ENCODE results near the gene HUS1B.
A peak's percentile ranks its signal among the peaks of the same experiment; 100 is the strongest.
"Not testable (repeated sequence)": the region's sequence is repeated elsewhere in the genome, so short reads cannot be mapped to it uniquely, and the experiment has no call there.

HUS1B gene

DNA sequence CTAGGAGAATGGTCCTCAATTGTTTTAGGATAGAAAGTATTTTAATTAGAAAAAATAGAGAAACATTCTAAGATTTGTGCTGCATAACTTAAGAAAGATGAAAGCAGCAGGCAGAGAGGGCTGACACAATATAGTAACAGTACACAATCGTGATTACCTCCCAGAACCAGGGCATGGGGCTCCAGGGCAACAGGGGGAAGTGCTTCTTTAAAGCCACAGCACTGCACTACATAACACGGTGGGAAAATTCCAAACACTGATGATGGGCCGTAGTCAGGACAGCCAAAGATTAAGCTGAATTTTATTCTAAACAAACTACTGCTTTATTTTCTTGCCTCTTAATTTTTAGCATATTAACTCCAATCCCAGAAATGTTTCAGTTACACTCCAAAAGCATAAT is 21.6 kb upstream of the HUS1B start:
- no peak for DNase-seq (ENCODE audit: low spot score)

- no peak for DNase-seq (ENCODE audit: low spot score)
These were observed 21.0 kb upstream of the HUS1B start for GRCh38 chr6:677919-678318.

DNA sequence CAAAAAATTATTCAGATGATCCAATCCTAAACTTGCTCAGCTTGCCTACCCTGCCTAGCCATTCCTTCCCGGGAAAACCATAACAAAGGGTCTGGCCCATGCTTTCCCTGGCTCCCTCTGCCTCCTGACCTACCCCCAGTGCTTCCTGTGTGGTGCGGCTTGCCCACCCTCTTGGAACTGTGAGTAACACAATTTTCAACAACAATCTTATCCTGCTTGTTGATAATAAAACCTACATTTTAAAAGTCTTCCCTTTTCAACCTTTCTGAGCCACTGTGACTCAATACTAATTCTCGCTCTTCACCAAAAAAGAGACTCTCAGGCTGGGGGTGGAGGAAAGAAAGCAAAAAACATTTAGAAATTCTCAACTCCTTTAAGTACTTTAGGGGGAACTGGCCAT is 18.1 kb upstream of the HUS1B start:
- no peak for DNase-seq (ENCODE audit: low spot score)

GRCh38 chr6:674406-674805 is 17.5 kb upstream of the HUS1B start:
- DNase-seq (ENCODE audit: low spot score) = no peak

DNA sequence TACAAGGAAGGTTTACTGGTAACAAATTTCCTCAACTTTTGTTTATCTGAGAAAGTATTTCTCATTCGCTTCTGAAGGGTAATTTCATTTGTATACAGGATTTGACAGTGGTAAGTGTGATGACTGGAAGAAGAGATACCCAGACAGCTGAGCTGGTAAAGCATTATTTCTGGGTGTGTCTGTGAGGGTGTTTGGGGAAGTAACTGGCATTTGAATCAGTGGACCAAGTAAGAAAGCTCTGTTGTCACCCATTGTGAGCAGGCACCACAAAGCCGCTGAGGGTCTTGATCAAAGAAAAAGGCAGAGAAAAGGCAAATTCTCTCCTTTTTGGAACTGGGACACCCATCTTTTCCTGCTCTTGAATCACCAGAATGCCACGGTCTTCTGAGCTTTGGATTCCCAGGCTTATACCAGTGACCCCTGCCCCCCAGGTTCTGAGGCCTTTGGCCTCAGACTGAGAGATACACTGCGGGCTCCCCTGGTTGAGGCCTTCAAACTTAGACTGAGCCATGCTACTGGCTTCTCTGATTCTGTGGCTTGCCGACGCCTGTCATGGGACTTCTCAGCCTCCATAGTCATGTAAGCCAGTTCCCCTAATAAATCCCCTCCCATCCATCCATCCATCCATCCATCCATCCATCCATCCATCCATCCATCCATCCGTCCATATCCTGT is 10.5 kb upstream of the HUS1B start:
- no peak for DNase-seq (ENCODE audit: low spot score)

- no peak for DNase-seq (ENCODE audit: low spot score)
These were observed 8.7 kb upstream of the HUS1B start for GRCh38 chr6:665403-666267.

GRCh38 chr6:663788-664187 is 6.9 kb upstream of the HUS1B start:
- not testable (repeated sequence) for DNase-seq (ENCODE audit: low spot score)

DNA sequence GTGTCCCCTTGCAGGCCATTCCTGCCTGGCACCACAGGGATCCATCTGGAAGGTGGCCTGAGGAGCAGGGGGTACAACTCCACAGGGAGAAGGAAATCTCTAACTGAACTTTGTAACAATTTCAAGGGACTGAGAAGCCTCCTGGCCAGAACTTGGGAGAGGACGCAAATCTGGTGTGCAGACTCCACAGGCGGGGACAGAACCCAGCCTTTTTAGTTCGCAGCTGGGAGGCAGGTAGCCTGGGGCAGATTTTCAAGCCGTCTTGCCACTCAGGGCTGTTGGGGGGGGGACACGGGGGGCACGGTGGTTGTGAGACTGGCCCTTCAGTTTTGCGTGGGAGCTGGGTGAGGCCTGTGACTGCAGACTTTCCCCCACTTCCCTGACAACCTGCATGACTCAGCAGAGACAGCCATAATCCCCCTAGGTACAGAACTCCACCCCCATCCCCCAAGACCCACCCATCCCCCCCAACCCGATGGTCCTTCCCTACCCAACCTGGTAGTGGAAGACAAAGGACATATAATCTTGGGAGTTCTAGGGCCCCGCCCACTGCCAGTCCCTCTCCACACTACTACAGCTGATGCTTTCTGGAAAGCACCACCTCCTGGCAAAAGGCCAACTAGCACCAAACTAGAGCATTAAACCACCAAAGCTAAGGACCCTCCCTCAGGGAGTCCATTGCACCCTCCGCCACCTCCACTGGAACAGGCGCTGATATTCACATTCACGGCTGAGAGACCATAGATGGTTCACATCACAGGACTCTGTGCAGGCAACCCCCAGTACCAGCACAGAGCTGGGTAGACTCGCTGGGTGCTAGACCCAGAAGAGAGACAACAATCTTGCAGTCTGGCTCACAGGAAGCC is 3.0 kb upstream of the HUS1B start:
- DNase-seq (ENCODE audit: low spot score) = no peak

- DNase-seq (ENCODE audit: low spot score) = no peak
These were observed 1.3 kb upstream of the HUS1B start for GRCh38 chr6:658244-658643.

GRCh38 chr6:657743-658142 is 843 bp upstream of the HUS1B start:
- DNase-seq (ENCODE audit: low spot score) = no peak

DNA sequence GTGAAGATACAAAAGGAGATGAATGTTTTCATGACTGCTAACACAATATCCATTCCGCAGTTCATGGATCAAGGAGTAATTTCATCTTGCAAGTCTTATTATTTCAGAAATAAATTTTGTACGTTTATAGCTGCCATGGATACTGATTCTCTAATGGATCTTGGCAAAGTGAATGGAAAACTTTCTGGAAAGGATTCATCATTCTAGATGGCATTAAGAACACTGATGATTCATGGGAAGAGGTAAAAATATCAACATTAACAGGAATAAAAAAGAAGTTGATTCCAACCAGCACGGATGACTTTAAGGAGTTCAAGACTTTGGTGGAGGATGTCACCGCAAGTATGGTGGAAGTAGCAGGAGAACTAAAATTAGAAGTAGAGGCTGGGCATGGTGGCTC is 2.8 kb downstream of the HUS1B start:
- DNase-seq (ENCODE audit: low spot score) = no peak

- DNase-seq (ENCODE audit: low spot score) = no peak
These were observed 4.0 kb downstream of the HUS1B start for GRCh38 chr6:652865-653264.

DNA sequence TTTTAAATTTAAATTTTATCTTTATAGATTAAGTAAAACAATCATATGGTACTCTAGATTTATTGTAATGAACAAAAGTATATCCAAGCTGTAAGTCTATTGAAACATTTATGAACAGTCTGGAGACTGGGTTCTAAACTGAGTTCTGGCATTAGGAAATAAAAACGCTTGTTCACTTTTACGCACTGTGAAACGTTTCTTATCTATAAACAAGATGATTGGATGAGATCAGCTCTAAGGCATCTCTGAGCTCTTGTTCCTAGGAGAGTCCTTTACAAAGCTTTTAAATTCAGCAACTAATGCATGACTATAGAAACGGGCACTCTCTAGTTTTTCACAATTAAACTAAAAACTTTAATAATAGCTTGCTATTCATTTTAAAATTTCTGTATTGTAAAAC is 6.8 kb downstream of the HUS1B start:
- no peak for DNase-seq (ENCODE audit: low spot score)

GRCh38 chr6:642805-643204 is 14.1 kb downstream of the HUS1B start:
- no peak for DNase-seq (ENCODE audit: low spot score)

DNA sequence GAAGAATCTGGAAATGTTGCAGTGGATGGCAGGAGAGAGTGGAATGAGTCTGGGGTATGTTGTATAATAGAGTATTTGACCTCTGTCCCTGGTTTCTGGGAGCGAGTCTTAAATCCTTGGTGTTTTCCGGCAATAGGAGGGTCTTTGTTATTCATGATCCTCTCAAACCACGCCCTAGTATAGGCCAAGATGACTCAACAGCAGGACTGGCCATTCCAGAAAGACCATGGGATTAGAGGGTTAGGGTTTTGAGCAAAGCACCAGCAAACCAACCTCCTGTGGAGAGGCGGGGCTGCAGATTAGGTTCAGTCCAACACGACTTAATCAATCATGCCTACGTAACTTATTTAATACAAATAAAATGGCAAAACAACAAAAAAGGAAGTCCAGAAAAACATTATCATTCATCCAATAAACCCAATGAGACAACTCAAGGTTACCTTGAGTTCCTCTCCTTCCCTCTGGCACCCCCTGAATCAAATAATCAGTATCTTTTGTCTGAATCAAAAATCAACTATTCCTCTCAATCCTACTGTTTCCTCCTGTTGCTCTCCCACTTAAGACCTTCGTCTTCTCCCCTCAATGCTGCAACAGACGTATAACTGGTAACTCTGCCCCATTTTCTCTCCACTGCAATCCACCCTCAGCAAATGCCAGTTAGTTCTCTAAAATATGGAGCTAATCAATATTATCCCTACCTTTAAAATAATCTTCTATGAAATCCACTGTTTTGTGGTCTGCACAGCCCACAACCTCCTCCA is 15.5 kb downstream of the HUS1B start:
- DNase-seq (ENCODE audit: low spot score) = no peak

DNA sequence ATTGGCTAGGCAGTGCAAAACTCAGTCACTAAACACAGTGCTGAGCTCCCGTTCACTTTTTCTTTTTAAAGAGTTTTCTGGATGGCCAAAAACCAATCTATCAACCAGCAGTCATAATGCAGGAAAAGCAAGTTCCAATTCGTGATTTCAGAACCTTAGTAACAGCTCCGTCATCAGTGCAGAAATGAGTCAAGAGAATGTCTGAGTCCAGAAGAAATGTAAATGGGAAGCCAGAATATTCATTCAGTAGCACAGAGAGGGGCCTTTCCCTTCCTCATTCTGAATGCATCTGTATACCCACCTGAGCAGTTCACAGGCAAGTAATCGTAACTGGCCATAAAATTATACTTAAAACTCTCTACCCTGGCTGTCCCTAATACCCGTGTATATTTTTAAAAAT is 20.4 kb downstream of the HUS1B start:
- DNase-seq (ENCODE audit: low spot score) = no peak

GRCh38 chr6:635233-635632 is 21.7 kb downstream of the HUS1B start:
- no peak for DNase-seq (ENCODE audit: low spot score)

DNA sequence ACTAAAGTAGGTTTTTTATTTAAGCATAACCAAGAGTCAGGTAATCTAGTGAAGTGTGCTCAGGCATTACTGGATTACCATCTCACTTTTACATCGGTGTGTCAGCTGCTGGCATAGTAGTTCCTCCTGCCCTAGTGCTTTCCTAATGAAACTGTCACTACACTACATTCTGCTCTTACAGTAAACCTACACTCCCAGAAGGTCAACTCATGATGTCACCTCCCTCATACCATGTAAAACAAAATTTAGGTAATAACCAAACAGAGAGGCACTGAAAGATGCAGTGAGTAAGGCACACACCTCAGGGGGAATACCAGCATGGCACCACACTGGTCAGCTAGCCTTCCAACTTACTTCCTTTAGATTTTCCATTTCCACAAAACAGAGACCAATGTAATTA is 23.3 kb downstream of the HUS1B start:
- DNase-seq (ENCODE audit: low spot score) = no peak

- no peak for DNase-seq (ENCODE audit: low spot score)
These were observed 28.1 kb downstream of the HUS1B start for GRCh38 chr6:628766-629165.

DNA sequence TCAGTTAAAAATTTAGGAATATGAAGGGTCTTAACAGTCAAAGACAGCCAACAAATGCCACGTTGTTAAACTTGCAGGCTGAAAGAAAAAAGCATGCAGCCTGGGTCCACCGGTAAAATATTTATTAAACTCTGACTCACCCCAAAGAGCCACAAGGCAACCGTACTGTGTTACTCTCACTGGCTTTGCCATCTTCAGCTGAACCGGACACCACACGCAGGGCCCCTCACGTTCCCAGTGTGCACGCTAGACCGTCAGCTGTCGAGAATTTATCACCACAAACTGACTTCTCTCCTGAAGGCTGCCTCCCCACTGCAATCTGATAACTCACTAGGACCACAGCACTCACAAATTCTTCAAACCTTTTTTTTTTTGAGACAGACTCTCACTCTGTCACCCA is 30.7 kb downstream of the HUS1B start:
- DNase-seq (ENCODE audit: low spot score) = no peak

DNA sequence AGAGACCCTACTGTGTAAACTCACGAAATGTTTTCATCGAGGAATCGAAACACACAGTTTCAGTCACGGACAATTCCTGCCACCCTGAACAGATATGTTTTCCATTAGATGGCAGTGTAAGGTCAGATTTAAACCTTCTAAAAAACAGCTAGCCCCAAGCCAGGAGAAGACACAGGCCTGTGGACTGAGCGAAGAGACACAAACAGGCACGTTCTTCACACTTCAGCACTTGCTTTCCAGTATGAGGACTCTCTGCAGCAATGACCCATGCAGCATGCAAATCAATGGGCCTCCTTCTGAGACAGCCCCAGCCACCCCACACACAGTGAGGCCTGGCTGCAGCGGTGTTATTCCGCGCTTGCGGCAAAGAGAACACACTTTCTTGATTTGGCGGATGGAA is 31.9 kb downstream of the HUS1B start:
- DNase-seq (ENCODE audit: low spot score) = peak; percentile 55

GRCh38 chr6:622462-622861 is 34.4 kb downstream of the HUS1B start:
- no peak for DNase-seq (ENCODE audit: low spot score)
